ENCODE results near the gene B4GAT1.

DNA sequence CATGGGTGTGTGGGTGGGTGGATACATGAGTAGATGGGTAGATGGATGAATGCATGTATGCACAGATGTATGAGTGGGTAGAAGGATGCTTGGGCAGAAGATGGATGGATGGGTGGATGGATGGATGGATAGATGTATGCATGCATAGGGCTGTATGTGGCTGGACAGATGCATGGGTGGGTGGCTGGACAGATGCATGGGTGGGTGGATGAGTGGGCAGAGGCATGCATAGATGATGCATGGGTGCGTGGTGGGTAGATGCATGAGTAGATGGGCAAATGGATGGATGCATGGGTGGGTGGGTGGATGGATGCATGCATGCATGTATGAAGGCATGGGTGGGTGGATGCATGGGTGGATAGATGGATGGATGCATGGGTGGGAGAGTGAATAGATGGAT lies 23.7 kb downstream of the B4GAT1 start:
- TF ChIP-seq, protein P1, sequence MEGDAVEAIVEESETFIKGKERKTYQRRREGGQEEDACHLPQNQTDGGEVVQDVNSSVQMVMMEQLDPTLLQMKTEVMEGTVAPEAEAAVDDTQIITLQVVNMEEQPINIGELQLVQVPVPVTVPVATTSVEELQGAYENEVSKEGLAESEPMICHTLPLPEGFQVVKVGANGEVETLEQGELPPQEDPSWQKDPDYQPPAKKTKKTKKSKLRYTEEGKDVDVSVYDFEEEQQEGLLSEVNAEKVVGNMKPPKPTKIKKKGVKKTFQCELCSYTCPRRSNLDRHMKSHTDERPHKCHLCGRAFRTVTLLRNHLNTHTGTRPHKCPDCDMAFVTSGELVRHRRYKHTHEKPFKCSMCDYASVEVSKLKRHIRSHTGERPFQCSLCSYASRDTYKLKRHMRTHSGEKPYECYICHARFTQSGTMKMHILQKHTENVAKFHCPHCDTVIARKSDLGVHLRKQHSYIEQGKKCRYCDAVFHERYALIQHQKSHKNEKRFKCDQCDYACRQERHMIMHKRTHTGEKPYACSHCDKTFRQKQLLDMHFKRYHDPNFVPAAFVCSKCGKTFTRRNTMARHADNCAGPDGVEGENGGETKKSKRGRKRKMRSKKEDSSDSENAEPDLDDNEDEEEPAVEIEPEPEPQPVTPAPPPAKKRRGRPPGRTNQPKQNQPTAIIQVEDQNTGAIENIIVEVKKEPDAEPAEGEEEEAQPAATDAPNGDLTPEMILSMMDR (IDR thresholded peaks at IDR 0.05), result no peak
- TF ChIP-seq ZFX (IDR thresholded peaks at IDR 0.05; ENCODE audit: borderline replicate concordance), result no peak
